ENCODE results near the gene SRCAP. TPM values are rescaled to one million over a fixed set of nuclear protein-coding genes. Genes with fewer than 3 reads are reported as not detected.

SRCAP gene
- total RNA-seq, 2 donors from 2014 or later = 42.8 to 79.0 TPM

- H3K9me3 ChIP-seq = no peaks in the 10 kb centered on the region
- no peak for DNase-seq (ENCODE audit: low spot score)
- H3K4me3 ChIP-seq = no peak overlapping the region
- H3K4me1 ChIP-seq (replicated peaks) = no peaks in the 10 kb centered on the region
- no peaks in the 10 kb centered on the region for H3K27me3 ChIP-seq (replicated peaks; ENCODE audit: insufficient read depth)
- peaks cover 0 to 14% of the 10 kb centered on the region in 2 donors for H3K36me3 ChIP-seq
- no peak for TF ChIP-seq POLR2AphosphoS5 (IDR thresholded peaks at IDR 0.05)
- TF ChIP-seq CTCF (IDR thresholded peaks at IDR 0.05) = no peak
- TF ChIP-seq POLR2A (IDR thresholded peaks at IDR 0.05) = no peak
- WGBS = 73% methylated on average over 7 of the region's 7 CpGs
- H3K27ac ChIP-seq = peak overlapping the region in 1 of 2 donors; percentile 79
- intact Hi-C loops (cut with DNase I) = loop anchor here (5.0 kb wide), 1 partner anchor 102 kb away; no protein-coding TSS in a partner anchor
Measured at GRCh38 chr16:30785126-30786106, 86.4 kb downstream of the SRCAP start.

GRCh38 chr16:30786115-30786935 is 87.4 kb downstream of the SRCAP start:
- intact Hi-C loops (cut with DNase I) = loop anchor here (5.0 kb wide), 1 partner anchor 101 kb away; no protein-coding TSS in a partner anchor
- H3K36me3 ChIP-seq = peaks cover 0 to 14% of the 10 kb centered on the region in 2 donors
- H3K9me3 ChIP-seq = no peaks in the 10 kb centered on the region
- peak overlapping the region; percentile 79 to 80 for H3K27ac ChIP-seq
- WGBS = 7% methylated on average over 31 of the region's 57 CpGs
- no peak for DNase-seq (ENCODE audit: low spot score)
- H3K27me3 ChIP-seq (replicated peaks; ENCODE audit: insufficient read depth) = no peaks in the 10 kb centered on the region
- TF ChIP-seq POLR2A (IDR thresholded peaks at IDR 0.05) (no peak), POLR2AphosphoS5 (IDR thresholded peaks at IDR 0.05) (no peak)
- no peaks in the 10 kb centered on the region for H3K4me1 ChIP-seq (replicated peaks)
- H3K4me3 ChIP-seq = peak overlapping the region; percentile 67 to 86

- no peaks in the 10 kb centered on the region for H3K9me3 ChIP-seq
- H3K4me3 ChIP-seq = peak within 1 kb of the TSS; percentile 67 to 86
- H3K27me3 ChIP-seq (replicated peaks; ENCODE audit: insufficient read depth) = no peaks in the 10 kb centered on the region
- peaks cover 0 to 14% of the 10 kb centered on the region in 2 donors for H3K36me3 ChIP-seq
- peak; percentile 55 for DNase-seq (ENCODE audit: low spot score)
- H3K27ac ChIP-seq = peak within 1 kb of the TSS; percentile 79 to 80
- TF ChIP-seq CTCF (IDR thresholded peaks at IDR 0.05) (peak in 1 of 4 experiments; percentile 20), POLR2AphosphoS5 (IDR thresholded peaks at IDR 0.05) (peak; percentile 69), POLR2A (IDR thresholded peaks at IDR 0.05) (no peak)
- under 1% methylated on average over 25 of the region's 37 CpGs for WGBS
- no peaks in the 10 kb centered on the region for H3K4me1 ChIP-seq (replicated peaks)
- intact Hi-C loops (cut with DNase I) = loop anchor here (1.0 to 5.0 kb wide), 2 partner anchors 18 to 100 kb away; no protein-coding TSS in a partner anchor
Measured at GRCh38 chr16:30786936-30787612, 88.1 kb downstream of the SRCAP start, which contains the start of gene ZNF629. TSS of gene ZNF629 (minus strand) at chr16:30787205. CDS start at chr16:30784482, 2,723 bp downstream.

GRCh38 chr16:30787613-30788378 is 88.8 kb downstream of the SRCAP start:
- intact Hi-C loops (cut with DNase I) = loop anchor here (1.0 to 5.0 kb wide), 2 partner anchors 18 to 100 kb away; no protein-coding TSS in a partner anchor
- Histone ChIP-seq H3K9me3 (no peaks in the 10 kb centered on the region), H3K36me3 (peaks cover 0 to 7% of the 10 kb centered on the region in 2 donors), H3K27me3 (replicated peaks; ENCODE audit: insufficient read depth) (no peaks in the 10 kb centered on the region), H3K4me3 (peak overlapping the region; percentile 67 to 86), H3K27ac (peak overlapping the region; percentile 79 to 80), H3K4me1 (replicated peaks) (no peaks in the 10 kb centered on the region)
- DNase-seq (ENCODE audit: low spot score) = no peak
- WGBS = 37% methylated on average over 11 of the region's 11 CpGs
- TF ChIP-seq CTCF (IDR thresholded peaks at IDR 0.05) (no peak), POLR2A (IDR thresholded peaks at IDR 0.05) (no peak), POLR2AphosphoS5 (IDR thresholded peaks at IDR 0.05) (no peak)

Small RNAs within 50 kb of the gene (small RNA-seq; reads per million reads assigned to genes)
- gene RNU6-1043P = 0 reads per million in 2 donors
- gene RNU6-416P = 0 reads per million in 2 donors
- gene SNORA30 = 0.65 to 1.1 reads per million in 2 donors

Other genes starting within 250 kb of the SRCAP start
- gene ITGAL, start 226.4 kb upstream of the SRCAP start, total RNA-seq = 10 to 100 TPM in 1 of 2 donors, 1 to 10 TPM in 1; 2.5 to 12.7 TPM
- gene ZNF768, start 172.6 kb upstream of the SRCAP start, total RNA-seq = 10 to 100 TPM; 46.5 to 61.1 TPM
- gene ZNF747, start 164.3 kb upstream of the SRCAP start, total RNA-seq = 10 to 100 TPM; 15.8 to 22.6 TPM
- gene ZNF764, start 140.8 kb upstream of the SRCAP start, total RNA-seq = 10 to 100 TPM; 15.7 to 22.5 TPM
- 10 to 100 TPM; 20.4 to 21.5 TPM for gene ZNF688, start 127.5 kb upstream of the SRCAP start, total RNA-seq
- gene ZNF785, start 113.5 kb upstream of the SRCAP start, total RNA-seq = 10 to 100 TPM; 16.9 to 18.9 TPM
- 10 to 100 TPM; 13.4 to 17.8 TPM for gene ZNF689, start 88.8 kb upstream of the SRCAP start, total RNA-seq
- 10 to 100 TPM; 37.5 to 66.7 TPM for gene PRR14, start 48.2 kb upstream of the SRCAP start, total RNA-seq
- gene FBRS, start 40.7 kb upstream of the SRCAP start, total RNA-seq = 100 to 1,000 TPM in 1 of 2 donors, 10 to 100 TPM in 1; 49.0 to 106 TPM
- gene PHKG2, start 49.3 kb downstream of the SRCAP start, total RNA-seq = 10 to 100 TPM; 37.2 to 45.2 TPM
- 10 to 100 TPM in 1 of 2 donors, 1 to 10 TPM in 1; 3.1 to 13.2 TPM for gene CFAP119, start 62.9 kb downstream of the SRCAP start, total RNA-seq
- 100 to 1,000 TPM in 1 of 2 donors, 10 to 100 TPM in 1; 89.9 to 113 TPM for gene RNF40, start 63.2 kb downstream of the SRCAP start, total RNA-seq
- gene ZNF629, start 88.0 kb downstream of the SRCAP start, total RNA-seq = 10 to 100 TPM; 17.9 to 24.0 TPM
- 10 to 100 TPM; 54.2 to 54.8 TPM for gene BCL7C, start 194.9 kb downstream of the SRCAP start, total RNA-seq
- gene CTF1, start 197.4 kb downstream of the SRCAP start, total RNA-seq = 10 to 100 TPM in 1 of 2 donors, 1 to 10 TPM in 1; 9.8 to 13.9 TPM
- gene FBXL19, start 224.4 kb downstream of the SRCAP start, total RNA-seq = 100 to 1,000 TPM in 1 of 2 donors, 10 to 100 TPM in 1; 23.5 to 125 TPM
- gene ORAI3, start 249.9 kb downstream of the SRCAP start, total RNA-seq = 100 to 1,000 TPM in 1 of 2 donors, 10 to 100 TPM in 1; 74.6 to 114 TPM